H1 (cell line): ENCODE measurements around the gene PIP5K1B. TPM values are rescaled to one million over a fixed set of nuclear protein-coding genes. Genes with fewer than 3 reads are reported as not detected.

ENCODE experiments used
- CTCF ChIA-PET: fragments of 300-600 bp; sonication (Branson Sonifier 250); formaldehyde crosslinking; loops from one replicate; lab custom pipeline; 2021; ENCODE audit not compliant: partially characterized antibody; lab: Charles Lee
- POLR2A ChIA-PET: fragments of 300-600 bp; sonication (Branson Sonifier 250); formaldehyde crosslinking; loops from one replicate; lab custom pipeline; 2021; ENCODE audit warnings: inconsistent platforms; ENCODE audit not compliant: partially characterized antibody; lab: Charles Lee
- DNase-seq, 2 experiments: peaks; one replicate each; pipeline versions ENCODE4 v3.0.0 to v3.0.0-alpha.2; 2010 to 2022; ENCODE audit warnings: low spot score in 2 of 2, low read depth in 1 of 2, mixed read lengths in 1 of 2
- FAIRE-seq: peaks from 2 replicates; lab custom pipeline; 2011; peaks lifted over from hg19 to GRCh38; lab: Jason Lieb, UNC
- H2AFZ ChIP-seq: 2 replicates; pipeline ENCODE4 v1.8.1; 2012; ENCODE audit warnings: low read length, inconsistent platforms
- H2AK5ac ChIP-seq: 2 replicates; pipeline ENCODE4 v1.6.1; 2013; ENCODE audit warnings: low read depth, low read length
- H2BK120ac ChIP-seq: replicated peaks from 2 replicates; pipeline ENCODE3; 2013; ENCODE audit warnings: low read depth, low read length, inconsistent platforms
- H2BK12ac ChIP-seq: 2 replicates; pipeline ENCODE4 v1.6.1; 2013; ENCODE audit warnings: low read depth, low read length
- H2BK15ac ChIP-seq: 2 replicates; pipeline ENCODE4 v1.6.1; 2013; ENCODE audit warnings: low read length
- H2BK20ac ChIP-seq: 2 replicates; pipeline ENCODE4 v1.6.1; 2013; ENCODE audit warnings: low read length
- H2BK5ac ChIP-seq: 2 replicates; pipeline ENCODE4 v1.6.1; 2013; ENCODE audit warnings: low read depth, low read length
- H3K14ac ChIP-seq: 2 replicates; pipeline ENCODE4 v1.6.1; 2013; ENCODE audit warnings: inconsistent platforms; ENCODE audit not compliant: insufficient read length
- H3K18ac ChIP-seq: 2 replicates; pipeline ENCODE4 v1.6.1; 2013; ENCODE audit warnings: low read length; ENCODE audit errors: extremely low read depth
- H3K23ac ChIP-seq: 2 replicates; pipeline ENCODE4 v1.6.1; 2013; ENCODE audit warnings: inconsistent platforms; ENCODE audit not compliant: insufficient read length
- H3K23me2 ChIP-seq: 2 replicates; pipeline ENCODE4 v1.6.1; 2013; ENCODE audit warnings: low read depth, low read length
- H3K27ac ChIP-seq: 2 replicates; pipeline ENCODE4 v1.6.1; 2011; ENCODE audit warnings: low read depth, low read length, inconsistent platforms
- H3K27me3 ChIP-seq, 4 experiments: replicated peaks in 1 of 4; 1 replicate in 1 of 4; 2 replicates in 3 of 4; pipeline versions ENCODE4 v1.6.1 to v1.8.1; 2011 to 2013; ENCODE audit warnings: low read length in 3 of 4, mild to moderate bottlenecking in 3 of 4, inconsistent platforms in 2 of 4, mixed read lengths in 2 of 4, moderate library complexity in 1 of 4; ENCODE audit not compliant: control insufficient read depth in 3 of 4, insufficient read depth in 3 of 4; ENCODE audit errors: extremely low read depth in 1 of 4
- H3K36me3 ChIP-seq, 4 experiments: 2 replicates each; pipeline versions ENCODE4 v1.6.1 to v1.8.1; 2011 to 2013; ENCODE audit warnings: mild to moderate bottlenecking in 4 of 4, low read length in 3 of 4, moderate library complexity in 2 of 4, control low read depth in 1 of 4, inconsistent platforms in 1 of 4; ENCODE audit not compliant: insufficient read depth in 4 of 4, control insufficient read depth in 2 of 4
- H3K4ac ChIP-seq: replicated peaks from 2 replicates; pipeline ENCODE3; 2013; ENCODE audit warnings: low read length, low read depth, mixed read lengths, inconsistent platforms; ENCODE audit not compliant: insufficient read length
- H3K4me1 ChIP-seq, 4 experiments: replicated peaks in 1 of 4; 1 replicate in 1 of 4; 2 replicates in 3 of 4; pipeline versions ENCODE4 v1.6.1 to v1.8.1; 2011 to 2013; ENCODE audit warnings: low read length in 3 of 4, inconsistent platforms in 2 of 4, mixed read lengths in 1 of 4; ENCODE audit not compliant: insufficient read depth in 4 of 4, control insufficient read depth in 3 of 4
- H3K4me2 ChIP-seq, 2 experiments: 2 replicates each; pipeline versions ENCODE4 v1.6.1 to v1.8.1; 2011 to 2013; ENCODE audit warnings: low read depth in 2 of 2, low read length in 2 of 2, control low read depth in 1 of 2, inconsistent platforms in 1 of 2, mild to moderate bottlenecking in 1 of 2; ENCODE audit not compliant: insufficient read depth in 1 of 2
- H3K4me3 ChIP-seq, 4 experiments: fragments of 200-600, 300-600 bp in 1 of 4; sonication (generic), shearing (Covaris generic), sonication (Bioruptor Twin) in 1 of 4; 2 replicates each; pipeline versions ENCODE4 v1.5.1 to v1.8.1; 2011 to 2016; ENCODE audit warnings: low read length in 4 of 4, low read depth in 3 of 4, control low read depth in 2 of 4, inconsistent platforms in 2 of 4, mild to moderate bottlenecking in 2 of 4, mixed read lengths in 1 of 4, moderate library complexity in 1 of 4; ENCODE audit not compliant: insufficient read depth in 2 of 4; ENCODE audit errors: extremely low read depth in 1 of 4
- H3K56ac ChIP-seq: replicated peaks from 2 replicates; pipeline ENCODE3; 2013; ENCODE audit warnings: low read depth, mild to moderate bottlenecking, mixed read lengths, low read length, inconsistent platforms; ENCODE audit not compliant: insufficient read length
- H3K79me1 ChIP-seq: 2 replicates; pipeline ENCODE4 v1.6.1; 2013; ENCODE audit warnings: low read depth, low read length, control low read depth
- H3K79me2 ChIP-seq, 2 experiments: 2 replicates each; pipeline versions ENCODE4 v1.6.1 to v1.8.1; 2012 to 2013; ENCODE audit warnings: low read length in 2 of 2, mild to moderate bottlenecking in 2 of 2, inconsistent platforms in 1 of 2; ENCODE audit not compliant: insufficient read depth in 2 of 2, control insufficient read depth in 1 of 2
- H3K9ac ChIP-seq, 4 experiments: replicated peaks in 1 of 4; 1 replicate in 1 of 4; 2 replicates in 3 of 4; pipeline versions ENCODE4 v1.6.1 to v1.8.1; 2011 to 2013; ENCODE audit warnings: low read depth in 3 of 4, low read length in 3 of 4, control low read depth in 2 of 4, mild to moderate bottlenecking in 2 of 4, moderate library complexity in 2 of 4, inconsistent platforms in 1 of 4; ENCODE audit errors: extremely low read depth in 1 of 4
- H3K9me3 ChIP-seq, 2 experiments: 2 replicates each; pipeline versions ENCODE4 v1.6.1 to v1.8.1; 2012 to 2013; ENCODE audit warnings: mild to moderate bottlenecking in 2 of 2, moderate library complexity in 2 of 2, control low read depth in 1 of 2, inconsistent platforms in 1 of 2, low read depth in 1 of 2, low read length in 1 of 2, mixed read lengths in 1 of 2; ENCODE audit not compliant: insufficient read depth in 2 of 2
- H4K20me1 ChIP-seq, 2 experiments: replicated peaks in 1 of 2; 2 replicates each; pipeline versions ENCODE3 to v1.8.1; 2011 to 2013; ENCODE audit warnings: inconsistent platforms in 2 of 2, low read length in 2 of 2, mild to moderate bottlenecking in 1 of 2; ENCODE audit not compliant: insufficient read depth in 2 of 2, control insufficient read depth in 1 of 2
- H4K5ac ChIP-seq: 2 replicates; pipeline ENCODE4 v1.6.1; 2013; ENCODE audit warnings: low read length, low read depth, mixed read lengths, inconsistent platforms; ENCODE audit not compliant: insufficient read length
- H4K8ac ChIP-seq: 2 replicates; pipeline ENCODE4 v1.8.0; 2013; ENCODE audit warnings: mild to moderate bottlenecking, moderate library complexity, low read length, inconsistent platforms; ENCODE audit not compliant: insufficient read depth; ENCODE audit errors: extremely low read depth
- H4K91ac ChIP-seq: replicated peaks from 2 replicates; pipeline ENCODE3; 2013; ENCODE audit warnings: low read length, mixed read lengths, inconsistent platforms; ENCODE audit not compliant: insufficient read length
- GABPA ChIP-seq: IDR thresholded peaks from 2 replicates; pipeline ENCODE4 v1.6.1; 2011; ENCODE audit warnings: mild to moderate bottlenecking, low read length, moderate library complexity, borderline replicate concordance; ENCODE audit not compliant: insufficient read depth
- GTF2F1 ChIP-seq: IDR thresholded peaks from 2 replicates; pipeline ENCODE4 v1.6.1; 2012; ENCODE audit warnings: low read depth, low read length, improper control_type of control experiment, borderline replicate concordance
- NRF1 ChIP-seq: IDR thresholded peaks from 2 replicates; pipeline ENCODE4 v1.6.1; 2011; ENCODE audit warnings: mild to moderate bottlenecking, low read depth, low read length, improper control_type of control experiment
- RFX5 ChIP-seq: IDR thresholded peaks from 2 replicates; pipeline ENCODE4 v1.6.1; 2011; ENCODE audit warnings: low read depth, low read length, improper control_type of control experiment, borderline replicate concordance
- SAP30 ChIP-seq: fragments of 300-600 bp; sonication (generic); IDR thresholded peaks from 2 replicates; pipeline ENCODE4 v1.7.1; 2012; ENCODE audit warnings: low read length, moderate library complexity, mild to moderate bottlenecking, inconsistent platforms; ENCODE audit not compliant: insufficient read depth, insufficient replicate concordance
- SP4 ChIP-seq: IDR thresholded peaks from 2 replicates; pipeline ENCODE4 v1.6.1; 2012; ENCODE audit warnings: low read length, inconsistent platforms
- TBP ChIP-seq: IDR thresholded peaks from 2 replicates; pipeline ENCODE4 v1.6.1; 2011; ENCODE audit warnings: low read depth, low read length, improper control_type of control experiment
- WGBS, 2 experiments: shearing (Covaris generic) in 1 of 2; methylation state at CpG; one replicate each; pipeline versions ENCODE4 v1.1.6 to v1.1.7; 2013 to 2015; ENCODE audit warnings: low lambda C conversion rate in 2 of 2, mixed read lengths in 2 of 2, inconsistent platforms in 1 of 2, low coverage in 1 of 2, missing lambda C conversion rate in 1 of 2; ENCODE audit not compliant: insufficient replicate concordance in 2 of 2, insufficient coverage in 1 of 2, insufficient read length in 1 of 2; ENCODE audit errors: extremely low coverage in 1 of 2, missing lambda C conversion rate in 1 of 2; 5-methylcytosine and 5-hydroxymethylcytosine counted together
- polyA plus RNA-seq, 7 experiments: library from polyadenylated mRNA; depleted of rRNA in 3 of 7; stranded (reverse) in 5 of 7; unstranded in 2 of 7; fragments of >200 nt in 5 of 7; fragments of 200-250 nt in 2 of 7; gene quantifications; 1 replicate in 5 of 7; 2 replicates in 1 of 7; 4 replicates in 1 of 7; pipeline versions ENCODE4 v1.2.1 to v1.2.3, GENCODE V29; 2011 to 2013; ENCODE audit warnings: missing spikeins in 2 of 7, mixed read lengths in 2 of 7
- total RNA-seq: library from RNA; stranded (reverse); fragmentation: NEBNext Ultra II Directional; extraction: Animal tissue kit (Norgen Biotek cat#: 25700); gene quantifications from 2 replicates; pipeline ENCODE4 v1.2.1, GENCODE V29; 2021

Gene PIP5K1B
- total and polyA plus RNA-seq, 2 of the 8 experiments (the other 6 are each of a cell fraction or from before 2014, with no cell fraction given), result 4.7 to 7.7 TPM

GRCh38 chr9:69009708-69010107 lies 304.7 kb downstream of the PIP5K1B start:
- H3K56ac ChIP-seq, result no peak overlapping the region
- H3K79me2 ChIP-seq, result no peaks in the 10 kb centered on the region
- H2AK5ac ChIP-seq, result no peak overlapping the region
- no peak overlapping the region for H2BK12ac ChIP-seq
- H2BK120ac ChIP-seq, result no peak overlapping the region
- no peak for FAIRE-seq
- H2BK20ac ChIP-seq, result no peak overlapping the region
- H3K18ac ChIP-seq, result no peak overlapping the region
- no peak overlapping the region for H3K27ac ChIP-seq
- no peak overlapping the region for H2BK15ac ChIP-seq
- H3K36me3 ChIP-seq, result no peaks in the 10 kb centered on the region
- no peaks in the 10 kb centered on the region for H3K79me1 ChIP-seq
- ChIA-PET CTCF (interaction anchor here (0.6 to 1.6 kb wide), 7 partner anchors 8 to 656 kb away, joined by 3 to 6 read pairs (median 4); no protein-coding TSS in a partner anchor), POLR2A (no interaction called here)
- H3K9ac ChIP-seq, result no peak overlapping the region
- no peak overlapping the region for H3K4me2 ChIP-seq
- peaks cover 0 to 8% of the 10 kb centered on the region in 2 experiments; a peak in 1 of 4 replicates for H3K9me3 ChIP-seq
- H3K14ac ChIP-seq, result no peak overlapping the region
- H3K27me3 ChIP-seq, result no peaks in the 10 kb centered on the region
- H4K91ac ChIP-seq, result no peak overlapping the region
- WGBS, 2 experiments, result 84% methylated on average over 1 of the region's 1 CpG; no CpG with 5 or more reads in 1 of the 2 experiments
- H4K8ac ChIP-seq, result no peak overlapping the region
- H3K4me3 ChIP-seq, result no peak overlapping the region
- H3K4ac ChIP-seq, result no peak overlapping the region
- no peak overlapping the region for H3K23ac ChIP-seq
- no peak overlapping the region for H2BK5ac ChIP-seq
- H3K23me2 ChIP-seq, result no peaks in the 10 kb centered on the region
- H2AFZ ChIP-seq, result no peak overlapping the region
- no peak for DNase-seq
- H4K5ac ChIP-seq, result no peak overlapping the region
- peaks cover 0 to 7% (median 0%) of the 10 kb centered on the region in 4 experiments; a peak in 1 of 7 replicates for H3K4me1 ChIP-seq
- no peaks in the 10 kb centered on the region for H4K20me1 ChIP-seq
- TF ChIP-seq NRF1, result no peak
- no peak for TF ChIP-seq RFX5
- no peak for TF ChIP-seq TBP
- TF ChIP-seq SP4, result no peak
- no peak for TF ChIP-seq GABPA
- TF ChIP-seq GTF2F1, result no peak
- no peak for TF ChIP-seq SAP30
